GM18499 (cell line): ENCODE results near the gene LBR.

Experiments
- ATAC-seq: cut with Tn5 transposase; IDR thresholded peaks from one replicate; pipeline ENCODE4 v1.9.1; 2021; ENCODE audit warnings: moderate number of reproducible peaks; ENCODE audit not compliant: insufficient read depth, unreplicated experiment

The LBR gene

DNA sequence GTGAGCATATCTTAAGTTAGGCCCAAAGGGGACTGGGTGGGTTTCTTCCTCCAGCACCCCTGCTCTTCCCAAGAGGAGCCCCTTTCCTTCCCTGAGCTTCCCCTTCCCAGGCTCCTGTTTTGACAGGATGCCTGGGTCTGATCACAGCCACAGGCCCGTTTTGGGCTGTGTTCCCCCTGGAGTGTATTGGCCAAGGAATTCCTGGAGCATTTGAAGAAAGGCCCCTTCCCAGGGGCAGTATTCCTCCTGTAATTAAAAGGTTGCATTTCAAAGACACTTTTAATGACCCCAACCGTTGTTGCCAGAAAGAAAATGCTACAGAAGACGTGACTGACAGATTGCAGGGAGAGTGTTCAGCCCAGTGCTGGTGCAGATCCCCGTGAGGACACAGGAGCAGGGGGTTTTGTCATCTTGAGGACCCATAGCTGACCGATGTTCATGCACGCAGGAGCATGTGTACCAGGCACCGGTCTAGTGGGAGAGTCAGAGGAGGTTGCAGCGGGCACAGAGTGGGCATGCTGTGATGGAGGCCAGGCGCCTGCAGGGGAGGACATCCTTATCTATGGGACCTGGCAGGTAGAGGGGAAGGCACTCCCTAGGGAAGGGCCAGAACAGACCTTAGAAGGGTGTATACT is 19.3 kb upstream of the LBR start:
- ATAC-seq: no peak

- no peak for ATAC-seq
These were observed 18.7 kb upstream of the LBR start for GRCh38 chr1:225446595-225446960.

DNA sequence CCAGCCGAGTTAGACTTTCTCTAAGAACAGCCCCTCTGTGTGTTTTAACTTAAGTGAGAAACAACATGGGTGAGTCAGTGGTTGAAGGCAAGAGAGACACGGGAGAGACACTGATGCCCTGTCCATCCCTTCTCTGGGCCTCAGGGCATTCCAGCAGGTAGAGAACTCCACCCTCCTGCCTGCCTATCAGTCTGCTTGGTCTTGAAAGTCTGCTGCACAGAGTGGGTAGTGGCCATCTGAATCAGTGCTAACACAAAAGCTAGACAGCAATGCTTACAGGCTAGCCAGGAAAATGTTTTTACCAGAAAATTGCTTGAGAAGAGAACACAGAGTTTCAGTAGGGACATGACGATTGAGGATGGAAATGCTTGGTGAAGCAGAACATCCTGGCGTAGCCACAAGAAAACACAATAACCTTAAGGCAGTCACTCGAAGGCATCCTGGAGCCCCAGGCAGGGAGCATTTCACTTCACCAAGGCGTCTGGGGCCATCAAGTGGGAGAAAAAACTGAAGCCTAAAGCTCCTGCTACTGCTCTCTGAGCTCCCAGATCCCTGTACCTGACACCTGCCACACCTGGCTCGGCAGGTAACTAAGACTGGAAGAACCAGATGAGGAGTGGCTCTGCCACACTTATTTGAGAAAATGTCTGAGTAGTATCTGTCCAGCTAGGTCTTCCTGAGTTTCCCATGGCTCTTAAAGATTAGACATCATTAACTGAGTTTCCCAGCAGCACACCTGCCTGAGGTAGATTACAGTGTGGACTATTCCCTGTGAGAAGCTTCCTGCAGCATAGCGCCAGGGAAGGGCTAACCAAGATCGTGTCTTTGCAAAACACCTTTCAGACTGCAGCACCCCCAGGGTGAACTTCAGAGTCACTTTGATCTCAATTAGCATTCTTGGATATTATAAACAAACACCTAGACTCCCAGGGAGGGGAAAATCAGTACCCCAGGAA is 18.1 kb upstream of the LBR start:
- ATAC-seq: no peak

DNA sequence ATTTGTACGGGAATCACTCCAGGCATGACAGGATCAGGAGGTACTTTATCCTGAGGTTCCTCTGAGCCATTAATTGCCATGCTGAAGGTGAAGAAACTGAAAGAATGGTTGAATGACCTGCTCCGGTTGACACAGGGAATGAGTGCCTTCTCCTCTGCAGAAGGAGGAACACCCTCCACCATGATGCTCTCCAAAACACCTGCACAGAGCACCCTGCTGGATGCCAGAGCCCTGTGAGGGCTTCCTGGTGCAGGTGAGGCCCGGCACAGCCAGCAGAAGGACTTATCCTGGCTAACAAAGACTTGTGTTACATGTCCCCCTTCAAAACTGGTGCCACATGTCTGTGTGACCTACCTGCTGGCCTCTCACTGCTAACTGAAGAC is 14.3 kb upstream of the LBR start:
- ATAC-seq: no peak

DNA sequence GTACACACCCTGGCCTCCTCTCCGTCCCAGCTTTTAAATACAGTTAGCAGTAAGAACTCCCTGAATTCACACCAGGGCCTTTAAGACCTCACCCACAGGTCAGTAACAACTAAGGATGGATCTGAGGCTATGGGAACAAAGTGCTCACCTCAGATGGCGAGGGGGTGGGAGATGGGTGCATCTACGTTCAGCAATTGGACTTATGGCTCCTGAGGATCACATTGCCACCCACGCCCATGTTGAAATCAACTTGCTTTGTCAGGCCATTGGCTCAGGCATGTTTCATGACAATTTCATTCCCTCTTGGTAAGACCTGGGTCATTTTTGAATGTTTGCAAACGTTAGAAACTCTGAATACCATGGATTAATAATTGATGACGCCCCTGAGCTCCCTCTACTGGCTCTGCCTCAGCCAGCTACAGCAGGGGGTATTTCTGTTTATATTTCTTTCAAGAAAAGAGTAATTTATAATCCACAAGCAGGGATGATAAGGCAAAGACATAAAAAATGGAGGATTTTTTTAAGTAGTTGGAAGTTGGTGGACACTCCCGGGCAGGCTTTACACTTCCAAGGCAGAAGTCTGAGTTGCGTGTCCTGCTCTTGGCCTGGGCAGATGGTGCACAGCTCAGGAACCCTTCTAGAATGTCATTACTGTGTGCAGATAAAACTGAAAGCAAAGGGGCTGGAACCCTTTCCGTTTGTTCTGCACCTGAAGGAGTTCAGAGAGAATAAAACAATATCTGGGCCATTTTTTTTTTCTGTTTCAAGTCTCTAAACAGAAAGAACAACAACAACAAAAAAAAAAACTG is 13.7 kb upstream of the LBR start:
- ATAC-seq: no peak

DNA sequence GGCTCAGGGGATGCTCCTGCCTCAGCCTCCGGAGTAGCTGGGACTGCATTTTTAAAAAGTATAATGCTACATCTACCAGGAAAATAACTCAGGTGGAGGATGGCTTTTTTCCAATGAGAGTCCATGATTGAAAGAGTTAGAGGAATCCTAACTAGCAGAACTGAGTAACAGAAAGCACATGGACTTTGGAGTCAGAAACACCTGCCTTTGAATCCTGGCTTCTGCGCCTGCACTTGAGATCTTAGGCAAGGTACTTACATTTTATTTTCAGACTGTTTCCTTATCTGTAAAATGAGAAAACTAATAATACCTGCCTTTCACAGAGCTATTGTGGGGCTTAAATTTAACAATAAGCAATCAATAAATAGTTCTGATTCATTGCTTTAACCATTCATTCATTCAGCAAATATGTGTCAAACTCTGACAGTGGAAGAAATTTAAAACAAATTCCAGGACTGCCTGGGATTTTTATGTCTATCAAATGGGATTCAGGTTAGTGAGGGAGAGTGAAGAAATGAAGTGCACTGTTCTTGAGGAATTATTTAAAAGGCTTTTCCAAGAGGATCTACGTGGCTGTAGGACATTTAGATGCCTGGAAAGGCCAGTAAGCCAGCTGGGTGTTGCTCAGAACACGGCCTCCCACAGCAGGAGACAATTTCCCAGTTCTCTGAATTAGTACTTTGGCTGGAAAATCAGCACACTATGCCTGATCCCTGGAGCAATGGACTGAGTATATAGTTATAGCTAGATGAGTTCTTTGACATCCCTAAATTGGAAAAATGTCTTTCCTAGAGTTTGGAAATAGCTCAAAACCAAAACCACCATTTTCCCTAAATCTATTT is 12.8 kb upstream of the LBR start:
- no peak for ATAC-seq

DNA sequence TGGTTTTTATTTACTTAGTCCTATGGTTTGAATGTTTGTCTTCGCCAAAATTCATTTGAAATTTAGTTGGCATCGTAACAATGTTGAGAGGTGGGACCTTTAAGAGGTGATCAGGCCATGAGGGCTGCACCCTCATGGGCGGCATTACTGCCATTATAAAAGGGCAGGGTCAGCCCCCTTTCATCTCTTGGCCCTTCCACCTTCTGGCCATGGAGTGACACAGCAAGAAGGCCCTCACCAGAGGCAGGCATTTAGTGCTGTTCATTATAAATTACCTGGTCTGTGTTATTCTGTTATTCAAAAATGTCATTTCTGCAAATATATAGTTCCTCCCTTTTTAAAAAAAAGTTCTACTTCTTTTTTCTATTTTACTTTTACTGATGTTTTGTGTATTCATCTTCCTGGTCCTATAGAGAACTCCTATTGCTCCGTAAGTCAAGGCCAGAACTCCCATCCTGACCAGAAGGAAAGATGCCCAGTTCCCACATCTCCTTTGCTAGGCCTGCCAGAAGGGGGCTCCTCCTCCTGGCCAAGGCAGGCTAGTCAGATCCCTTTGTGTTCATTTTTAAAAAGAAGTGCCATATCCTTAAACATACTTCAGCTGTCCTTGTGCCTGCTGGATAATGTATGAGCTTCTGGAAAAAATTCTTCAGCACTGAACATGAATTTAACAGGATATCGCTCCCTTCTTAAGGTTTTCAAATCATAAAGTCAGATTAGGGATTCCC is 10.0 kb upstream of the LBR start:
- no peak for ATAC-seq

DNA sequence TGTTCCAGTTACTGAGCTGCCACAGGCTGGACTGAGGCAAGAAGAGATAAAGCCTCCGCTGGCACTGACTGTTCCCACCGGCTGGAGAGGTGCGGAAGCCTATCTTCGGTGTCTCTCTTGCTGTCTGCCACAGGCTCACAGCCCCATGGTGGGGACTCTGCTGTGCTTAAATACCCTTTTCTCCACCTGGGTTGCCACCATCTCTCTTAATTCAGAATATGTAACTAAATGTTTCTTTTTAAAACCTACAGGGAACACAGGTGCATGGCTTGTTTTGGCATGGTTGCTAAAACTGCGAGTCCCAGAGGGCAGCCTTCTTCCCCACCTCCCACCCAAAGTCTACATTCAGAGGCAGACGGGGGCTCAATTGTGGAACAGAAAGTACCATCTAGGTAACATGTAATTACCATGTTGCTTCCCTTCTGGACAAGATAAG is 8.1 kb upstream of the LBR start:
- no peak for ATAC-seq

- no peak for ATAC-seq
These were observed 7.6 kb upstream of the LBR start for GRCh38 chr1:225435487-225435886.

DNA sequence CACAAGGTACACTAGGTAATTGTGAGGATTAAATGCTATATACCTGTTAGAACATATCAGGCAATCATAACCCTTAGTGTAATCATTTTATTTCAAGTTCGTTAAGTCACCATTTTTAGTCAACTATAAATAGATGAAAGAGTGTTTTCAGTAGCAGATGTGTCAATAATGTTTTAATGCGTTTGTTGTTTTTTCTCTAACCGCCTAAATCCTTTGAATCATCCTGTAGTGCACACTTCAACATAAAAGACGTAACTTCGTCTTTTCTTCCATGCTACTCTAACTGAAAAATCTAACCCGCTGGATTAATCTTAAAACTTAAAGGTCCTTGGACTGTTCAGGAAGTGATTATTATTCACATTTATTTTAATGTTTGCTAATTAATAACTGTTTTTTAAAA is 7.2 kb upstream of the LBR start:
- ATAC-seq: no peak

- ATAC-seq: no peak
These were observed 6.2 kb upstream of the LBR start for GRCh38 chr1:225434046-225434445.

GRCh38 chr1:225431081-225431863 is 3.4 kb upstream of the LBR start:
- no peak for ATAC-seq

DNA sequence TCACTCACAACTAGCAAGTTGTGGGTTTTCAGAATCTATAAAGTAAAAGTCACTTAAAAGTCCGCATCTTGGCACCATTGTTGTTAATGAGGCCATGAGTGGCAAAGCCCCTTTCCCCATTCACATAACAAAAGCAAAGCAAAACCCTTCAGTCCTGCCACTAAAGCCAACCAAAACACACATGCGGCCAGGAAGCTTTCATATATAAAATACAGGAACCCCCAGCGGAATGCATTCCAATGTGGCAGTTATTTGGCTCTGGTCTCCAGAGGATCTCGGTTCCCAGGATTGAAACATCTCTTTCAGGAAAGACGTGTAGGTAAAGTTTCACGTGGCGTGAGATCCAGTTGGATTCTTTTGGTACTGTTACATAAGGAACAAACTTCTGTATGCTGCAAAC is 2.5 kb upstream of the LBR start:
- ATAC-seq: no peak

DNA sequence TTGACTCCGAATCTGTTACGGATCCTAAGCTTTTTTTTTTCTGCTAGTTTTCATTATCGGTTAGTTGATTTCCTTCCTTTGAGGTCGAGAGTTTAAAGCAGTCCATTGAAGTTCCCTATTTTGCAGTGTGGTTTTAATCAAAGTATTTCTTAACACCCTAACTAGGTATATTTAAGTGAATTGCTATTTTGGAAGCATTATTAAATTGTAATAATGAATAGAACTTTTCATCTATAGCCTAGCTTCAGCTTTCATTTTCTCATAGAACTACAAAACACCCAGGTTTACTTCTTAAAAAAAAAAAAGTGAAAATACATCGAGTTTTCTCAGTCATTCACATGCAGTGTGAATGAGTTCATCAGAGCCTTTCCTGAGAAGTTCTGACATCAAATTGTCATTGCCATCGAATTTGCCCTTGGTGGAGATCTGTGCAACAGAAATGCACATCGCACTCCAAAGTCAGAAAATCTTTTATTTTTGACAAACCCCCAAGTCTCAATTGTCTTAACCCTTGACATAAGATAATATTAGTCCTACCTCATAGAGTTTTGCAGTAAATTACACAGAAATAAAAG is 1.1 kb upstream of the LBR start:
- no peak for ATAC-seq

DNA sequence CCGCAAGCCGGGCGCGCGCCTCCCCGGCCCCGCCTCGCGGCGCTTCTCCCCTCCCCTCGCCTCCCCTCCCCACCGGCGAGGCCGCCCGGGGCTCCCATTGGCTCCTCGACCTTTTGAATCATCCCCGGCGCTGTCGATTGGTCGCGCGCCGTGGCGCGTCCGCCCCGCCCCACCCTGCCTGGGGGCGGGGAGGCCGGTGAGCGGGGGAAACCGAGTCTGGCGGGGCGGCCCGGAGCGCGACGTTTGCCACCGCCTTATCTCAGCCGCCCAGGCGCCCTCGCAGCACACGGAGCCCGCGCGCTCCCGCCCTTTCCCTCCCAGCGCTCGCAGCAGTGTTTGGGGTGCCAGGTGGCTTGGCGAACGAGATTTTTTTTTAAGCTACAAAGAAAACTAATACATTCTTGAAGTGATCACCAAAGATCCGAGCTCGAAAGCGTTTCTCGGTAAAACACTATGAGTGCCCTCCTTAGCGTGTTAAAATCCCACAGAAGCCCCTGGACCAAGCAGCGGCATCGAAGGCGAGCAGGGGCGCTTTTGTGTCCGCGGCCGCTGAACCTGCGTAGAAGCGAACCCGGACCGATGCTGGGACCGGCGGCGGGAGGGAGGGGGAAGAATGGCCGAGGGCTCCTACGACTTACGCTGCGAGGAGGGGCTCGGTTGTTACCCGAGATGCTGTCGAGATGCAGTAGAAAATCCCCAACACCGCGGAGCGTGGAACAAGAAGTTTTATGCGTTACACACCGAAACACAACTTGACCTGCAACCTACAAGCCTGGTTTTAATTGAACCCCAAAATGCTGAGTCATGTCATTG is 436 bp upstream of the LBR start:
- peak; percentile 62 for ATAC-seq

- no peak for ATAC-seq
These were observed 1.2 kb downstream of the LBR start for GRCh38 chr1:225426395-225427234.
